Psoas muscle (tissue), 8 donors: ENCODE measurements around the gene POC1A. TPM values are rescaled to one million over a fixed set of nuclear protein-coding genes. Genes with fewer than 3 reads are reported as not detected.

ENCODE experiments used
- ATAC-seq, 4 donors: fragments of 200-7000 bp; cut with Tn5 transposase; one replicate each; pipeline ENCODE4 v1.9.1; 2020; ENCODE audit warnings: moderate library complexity in 3 of 4, mild to moderate bottlenecking in 2 of 4
- DNase-seq, 2 donors: peaks; one replicate each; pipeline ENCODE4 v3.0.0-alpha.2; 2020
- H3K27ac ChIP-seq: fragments of 200-600 bp; one replicate; pipeline ENCODE4 v1.8.0; 2022
- H3K27me3 ChIP-seq, 3 donors: fragments of 200-600 bp in 1 of 3; one replicate each; pipeline versions ENCODE4 v1.6.1 to v1.8.0; 2013 to 2022; ENCODE audit warnings: low read length in 2 of 3, mild to moderate bottlenecking in 2 of 3, moderate library complexity in 1 of 3; ENCODE audit not compliant: insufficient read depth in 3 of 3
- H3K36me3 ChIP-seq, 2 donors: fragments of 200-600 bp in 1 of 2; one replicate each; pipeline versions ENCODE4 v1.6.1 to v1.8.0; 2013 to 2022; ENCODE audit warnings: low read depth in 1 of 2, mild to moderate bottlenecking in 1 of 2, moderate library complexity in 1 of 2; ENCODE audit not compliant: insufficient read depth in 1 of 2
- H3K4me1 ChIP-seq: fragments of 200-600 bp; one replicate; pipeline ENCODE4 v1.8.0; 2022
- H3K4me3 ChIP-seq: fragments of 200-600 bp; one replicate; pipeline ENCODE4 v1.8.0; 2022; ENCODE audit warnings: mild to moderate bottlenecking
- H3K9me3 ChIP-seq: fragments of 200-600 bp; one replicate; pipeline ENCODE4 v1.8.0; 2022
- WGBS, 3 donors: extraction: QIAGEN DNeasy Blood & Tissue Kit; methylation state at CpG; one replicate each; pipeline versions ENCODE4 v1.1.6 to v1.1.7; 2013; 5-methylcytosine and 5-hydroxymethylcytosine counted together
- intact Hi-C, 2 donors: fragments of 100-400 bp; cut with DNase I; formaldehyde crosslinking; loops; one replicate each; pipeline versions ENCODE4 v1.11.0 to v1.14.2; 2022
- polyA plus RNA-seq, 3 donors: library from polyadenylated mRNA; stranded (reverse); fragments of 200-250 nt; gene quantifications; one replicate each; pipeline ENCODE4 v1.2.3, GENCODE V29; 2013
- total RNA-seq, 4 donors: library from RNA; stranded (reverse); fragmentation: NEBNext Ultra II Directional in 2 of 4; extraction: Animal tissue kit (Norgen Biotek cat#: 25700) in 2 of 4; gene quantifications; one replicate each; pipeline versions ENCODE4 v1.2.1 to v1.2.4, GENCODE V29; 2021 to 2023
- TF ChIP-seq, protein P1 (sequence below): fragments of 200-600 bp; IDR thresholded peaks from one replicate; pipeline ENCODE4 v1.8.0; 2022; ENCODE audit warnings: antibody characterized with exemption
- donor health status: healthy with polysubstance abuse.
- donor health status: DM: no; HTN: no; CAD: no; lungs with moderate emphysema.
- donor health status: Bipolar disorder and iron deficiency.
- donor health status: healthy.
- donor health status: DM: yes; HTN: yes; CAD: no.
- donor health status: DM: no; HTN: no; CAD: no.
- donor health status: DM: no; HTN: no; CAD: no.
- donor health status: DM: yes; HTN: yes; CAD: no.

POC1A gene
- total and polyA plus RNA-seq, 7 donors: 0.87 to 3.2 (median 1.7) TPM

DNA sequence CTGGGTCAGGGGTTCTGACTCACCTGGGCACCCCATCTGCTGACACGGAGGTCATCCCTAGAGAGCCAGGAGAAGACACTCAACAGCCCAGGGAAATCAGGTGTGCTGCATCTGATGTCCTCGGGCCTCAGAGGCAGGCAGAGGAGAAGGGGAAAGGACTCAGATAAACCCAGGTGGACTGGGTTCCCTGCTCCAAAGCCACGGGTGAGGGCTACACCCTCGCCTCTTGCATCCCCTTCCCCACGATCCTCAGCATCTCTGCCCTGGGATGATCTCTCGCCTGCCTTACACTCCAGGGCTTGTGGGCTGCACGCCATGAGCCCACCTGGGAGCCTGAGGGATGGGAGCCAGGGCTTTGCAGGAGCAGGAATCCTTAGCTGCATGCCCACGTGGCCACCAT, 89.7 kb downstream of the POC1A start:
- Histone ChIP-seq H3K27ac (no peak overlapping the region), H3K4me1 (peaks cover 2% of the 10 kb centered on the region), H3K27me3 (no peaks in the 10 kb centered on the region), H3K36me3 (no peaks in the 10 kb centered on the region), H3K4me3 (no peak overlapping the region), H3K9me3 (no peaks in the 10 kb centered on the region)
- TF ChIP-seq, protein P1, sequence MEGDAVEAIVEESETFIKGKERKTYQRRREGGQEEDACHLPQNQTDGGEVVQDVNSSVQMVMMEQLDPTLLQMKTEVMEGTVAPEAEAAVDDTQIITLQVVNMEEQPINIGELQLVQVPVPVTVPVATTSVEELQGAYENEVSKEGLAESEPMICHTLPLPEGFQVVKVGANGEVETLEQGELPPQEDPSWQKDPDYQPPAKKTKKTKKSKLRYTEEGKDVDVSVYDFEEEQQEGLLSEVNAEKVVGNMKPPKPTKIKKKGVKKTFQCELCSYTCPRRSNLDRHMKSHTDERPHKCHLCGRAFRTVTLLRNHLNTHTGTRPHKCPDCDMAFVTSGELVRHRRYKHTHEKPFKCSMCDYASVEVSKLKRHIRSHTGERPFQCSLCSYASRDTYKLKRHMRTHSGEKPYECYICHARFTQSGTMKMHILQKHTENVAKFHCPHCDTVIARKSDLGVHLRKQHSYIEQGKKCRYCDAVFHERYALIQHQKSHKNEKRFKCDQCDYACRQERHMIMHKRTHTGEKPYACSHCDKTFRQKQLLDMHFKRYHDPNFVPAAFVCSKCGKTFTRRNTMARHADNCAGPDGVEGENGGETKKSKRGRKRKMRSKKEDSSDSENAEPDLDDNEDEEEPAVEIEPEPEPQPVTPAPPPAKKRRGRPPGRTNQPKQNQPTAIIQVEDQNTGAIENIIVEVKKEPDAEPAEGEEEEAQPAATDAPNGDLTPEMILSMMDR: no peak
- WGBS, 3 donors: 91 to 93% (median 93%) methylated on average over 8 of the region's 8 CpGs
- ATAC-seq (no peak), DNase-seq (no peak)
- intact Hi-C loops: no loop called here

DNA sequence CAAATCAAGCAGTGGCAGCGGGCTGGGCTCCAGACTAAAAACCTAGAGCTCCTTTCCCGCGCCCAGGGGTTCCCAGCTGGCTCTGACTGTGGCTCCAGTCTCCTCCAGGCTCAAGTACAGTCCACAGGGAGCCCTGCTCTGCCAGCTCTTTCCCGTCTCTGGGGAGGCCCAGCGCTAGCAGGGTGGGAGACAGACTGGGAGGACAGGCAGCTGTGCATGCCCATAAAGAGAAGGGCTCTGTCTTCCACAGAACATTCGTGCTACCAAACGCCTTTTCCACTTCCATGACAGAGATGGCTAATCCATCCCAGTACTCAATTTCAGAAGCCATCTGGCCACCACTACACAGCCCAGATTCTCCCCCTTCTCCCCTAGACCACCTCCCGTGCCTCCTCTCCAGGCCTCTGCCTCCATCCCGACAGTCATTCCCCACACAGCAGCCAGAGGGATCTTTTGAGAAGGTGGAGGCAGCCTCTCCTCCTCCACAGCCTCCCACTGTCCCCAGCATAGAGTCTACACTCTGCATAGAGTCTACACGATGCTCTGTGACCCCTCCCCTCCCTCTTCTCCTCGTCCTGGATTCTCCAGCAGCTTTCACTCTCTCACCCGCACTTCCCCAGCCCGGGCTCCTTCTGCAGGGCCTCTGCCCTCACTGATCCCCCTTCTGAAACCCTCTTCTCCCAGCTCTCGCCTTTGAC, 91.0 kb downstream of the POC1A start:
- Histone ChIP-seq H3K36me3 (no peaks in the 10 kb centered on the region), H3K4me1 (no peaks in the 10 kb centered on the region), H3K27me3 (no peaks in the 10 kb centered on the region), H3K9me3 (no peaks in the 10 kb centered on the region), H3K27ac (no peak overlapping the region), H3K4me3 (no peak overlapping the region)
- intact Hi-C loops: no loop called here
- TF ChIP-seq, protein P1: no peak
- no peak for ATAC-seq
- no peak for DNase-seq
- WGBS, 3 donors: 61 to 72% (median 70%) methylated on average over 14 of the region's 14 CpGs

DNA sequence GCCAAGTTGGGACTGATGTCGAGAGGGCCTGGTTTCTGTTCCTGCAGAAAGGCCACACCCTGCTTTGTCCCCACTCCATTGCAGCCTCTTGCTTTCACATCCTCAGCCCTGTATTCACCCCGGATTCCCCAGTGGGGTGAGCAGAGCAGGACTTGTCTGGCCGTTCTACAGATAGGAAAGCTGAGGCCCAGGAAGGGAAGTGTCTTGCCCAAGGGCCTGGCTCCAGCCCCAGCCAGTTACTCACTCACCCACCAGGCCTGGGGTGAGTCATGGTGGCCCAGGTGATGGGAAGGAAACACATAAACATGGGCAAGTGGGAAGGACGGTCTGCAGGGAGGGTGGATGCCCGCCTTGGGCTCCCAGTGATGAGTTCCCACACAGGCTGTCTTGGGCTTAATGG, 91.7 kb downstream of the POC1A start:
- Histone ChIP-seq H3K27ac (no peak overlapping the region), H3K9me3 (no peaks in the 10 kb centered on the region), H3K4me1 (no peaks in the 10 kb centered on the region), H3K27me3 (no peaks in the 10 kb centered on the region), H3K36me3 (no peaks in the 10 kb centered on the region), H3K4me3 (no peak overlapping the region)
- ATAC-seq (peak; percentile 47 to 70 (median 56)), DNase-seq (peak; percentile 68 to 69)
- intact Hi-C loops: no loop called here
- 47 to 63% (median 62%) methylated on average over 5 of the region's 5 CpGs for WGBS, 3 donors
- TF ChIP-seq, protein P1: no peak

DNA sequence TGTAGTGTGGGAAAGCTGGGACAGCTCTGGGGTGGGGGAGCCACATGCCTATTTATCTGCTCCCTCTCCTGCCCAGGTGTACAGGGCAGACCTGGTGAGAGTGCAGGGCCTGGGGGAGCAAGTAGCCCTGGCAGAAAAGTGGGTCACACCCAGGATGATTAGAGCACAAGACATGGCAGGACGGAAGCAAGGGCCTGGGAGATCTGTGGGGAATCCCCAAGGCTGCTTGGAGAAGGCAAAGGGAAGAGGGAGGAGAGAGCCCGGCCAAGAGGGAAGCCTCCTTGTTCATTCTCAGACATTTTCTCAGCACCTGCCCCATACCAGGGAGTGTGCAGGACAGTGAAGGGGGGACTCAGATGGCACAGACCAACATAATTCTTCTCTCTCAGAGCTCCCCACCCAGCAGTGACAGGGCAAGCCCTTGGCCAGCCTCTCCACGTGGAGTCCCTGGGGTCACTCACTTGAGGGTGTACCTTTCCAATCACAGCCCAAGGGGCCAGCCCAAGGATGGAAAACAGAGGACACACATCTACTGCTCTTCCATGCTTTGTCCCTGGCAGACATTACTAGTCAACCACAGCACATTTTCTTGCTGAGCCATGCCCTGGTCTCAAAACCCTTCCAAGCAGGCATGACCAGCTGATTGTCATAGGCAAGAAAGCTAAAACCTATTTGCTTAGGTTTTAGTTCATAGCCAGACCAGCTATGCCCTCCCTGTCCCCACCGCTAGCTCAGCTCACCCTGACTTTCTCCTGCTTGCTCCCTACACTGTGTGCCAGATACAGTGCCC, 92.9 kb downstream of the POC1A start:
- Histone ChIP-seq H3K27me3 (no peaks in the 10 kb centered on the region), H3K4me3 (no peak overlapping the region), H3K36me3 (no peaks in the 10 kb centered on the region), H3K4me1 (no peaks in the 10 kb centered on the region), H3K9me3 (no peaks in the 10 kb centered on the region), H3K27ac (no peak overlapping the region)
- TF ChIP-seq, protein P1: no peak
- DNase-seq (no peak), ATAC-seq (no peak)
- WGBS, 3 donors: 83 to 94% (median 88%) methylated on average over 4 of the region's 4 CpGs
- intact Hi-C loops: no loop called here
